Activated CD4-positive, alpha-beta T cell treated with anti-CD3 and anti-CD28 coated beads for 48 hours (primary cell): ENCODE results near the gene SMTN.

Experiments
- DNase-seq: peaks from one replicate; pipeline ENCODE4 v3.0.0-alpha.2; 2020

SMTN gene

DNA sequence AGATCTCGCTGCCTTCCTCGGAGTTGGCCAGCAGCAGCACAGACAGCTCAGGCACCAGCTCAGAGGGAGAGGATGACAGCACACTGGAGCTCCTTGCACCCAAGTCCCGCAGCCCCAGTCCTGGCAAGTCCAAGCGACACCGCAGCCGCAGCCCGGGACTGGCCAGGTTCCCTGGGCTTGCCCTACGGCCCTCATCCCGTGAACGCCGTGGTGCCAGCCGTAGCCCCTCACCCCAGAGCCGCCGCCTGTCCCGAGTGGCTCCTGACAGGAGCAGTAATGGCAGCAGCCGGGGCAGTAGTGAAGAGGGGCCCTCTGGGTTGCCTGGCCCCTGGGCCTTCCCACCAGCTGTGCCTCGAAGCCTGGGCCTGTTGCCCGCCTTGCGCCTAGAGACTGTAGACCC lies 52.8 kb downstream of the SMTN start:
- DNase-seq = no peak

DNA sequence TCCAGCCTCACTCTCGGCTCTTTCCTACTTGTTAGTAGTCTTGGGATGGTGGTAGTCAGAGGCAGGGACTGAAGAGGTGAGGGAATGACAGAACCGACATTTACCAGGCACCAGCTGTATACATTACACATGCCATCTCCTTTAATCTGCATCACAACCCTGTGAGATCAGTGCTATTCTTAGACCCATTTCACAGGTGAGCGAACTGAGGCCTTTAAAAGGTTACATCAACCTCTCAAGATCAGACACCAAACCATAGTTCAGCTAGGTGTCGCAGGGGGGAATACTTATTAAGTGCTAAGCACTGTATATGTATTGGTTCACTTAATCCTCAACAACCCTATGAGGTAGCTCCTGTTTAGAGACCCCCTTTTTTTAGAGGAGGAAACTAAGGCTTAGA lies 53.6 kb downstream of the SMTN start:
- no peak for DNase-seq

DNA sequence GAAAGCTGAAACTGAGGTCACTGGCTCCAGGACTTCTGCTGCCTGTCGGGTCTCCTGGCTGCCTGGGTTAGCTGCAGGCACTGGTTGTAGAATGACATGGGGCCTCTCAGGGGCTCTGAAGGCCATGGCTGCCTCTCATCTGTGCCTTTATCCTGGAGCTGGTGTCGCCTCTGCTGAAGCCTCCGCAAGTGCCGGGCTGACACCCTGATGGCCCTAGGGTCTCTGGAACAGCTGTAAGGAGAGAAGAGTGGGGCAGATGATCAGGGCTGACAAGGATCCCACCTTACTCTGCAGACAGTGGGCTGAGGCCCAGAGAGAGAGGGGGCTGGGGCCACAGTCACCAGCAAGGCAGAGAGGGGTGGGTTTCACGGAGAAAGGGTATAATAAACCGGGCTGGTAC lies 54.6 kb downstream of the SMTN start:
- no peak for DNase-seq

DNA sequence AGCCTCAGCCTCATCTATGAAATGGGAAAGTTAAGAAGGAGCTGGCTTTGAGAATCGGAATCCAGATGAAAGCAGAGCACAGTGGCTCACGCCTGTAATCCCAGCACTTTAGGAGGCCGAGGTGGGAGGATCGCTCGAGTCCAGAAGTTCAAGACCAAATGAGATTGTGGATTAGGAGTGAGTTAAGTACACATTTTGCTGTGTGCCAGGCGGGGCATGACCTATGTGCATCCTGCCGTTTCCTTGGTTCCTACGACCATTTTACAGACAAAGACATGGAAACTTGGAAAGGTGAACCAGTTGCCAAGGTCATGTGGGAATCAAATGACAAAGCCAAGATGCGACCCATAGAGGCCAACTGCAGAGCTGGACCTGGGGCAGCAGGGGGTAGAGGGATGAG lies 55.0 kb downstream of the SMTN start:
- no peak for DNase-seq

DNA sequence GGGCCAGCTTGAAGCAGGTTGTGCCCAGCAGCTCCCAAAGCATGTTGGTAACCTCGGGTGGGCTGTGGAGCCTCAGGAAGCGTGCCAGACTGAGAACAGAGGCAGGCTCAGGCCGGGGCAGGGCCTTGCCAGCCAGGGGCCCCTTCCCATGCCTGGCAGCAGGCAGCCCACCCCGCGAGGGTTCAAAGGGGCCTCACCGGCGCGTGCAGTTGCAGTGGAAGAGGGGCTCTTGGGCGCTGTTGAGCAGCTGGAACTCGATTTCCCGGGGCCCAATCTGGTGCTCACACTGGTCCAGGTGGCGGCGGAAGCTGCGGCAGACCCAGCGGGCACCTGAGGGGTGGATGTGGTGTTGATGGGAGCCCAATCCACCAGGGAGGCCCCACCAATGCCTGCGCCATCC lies 55.6 kb downstream of the SMTN start:
- no peak for DNase-seq

DNA sequence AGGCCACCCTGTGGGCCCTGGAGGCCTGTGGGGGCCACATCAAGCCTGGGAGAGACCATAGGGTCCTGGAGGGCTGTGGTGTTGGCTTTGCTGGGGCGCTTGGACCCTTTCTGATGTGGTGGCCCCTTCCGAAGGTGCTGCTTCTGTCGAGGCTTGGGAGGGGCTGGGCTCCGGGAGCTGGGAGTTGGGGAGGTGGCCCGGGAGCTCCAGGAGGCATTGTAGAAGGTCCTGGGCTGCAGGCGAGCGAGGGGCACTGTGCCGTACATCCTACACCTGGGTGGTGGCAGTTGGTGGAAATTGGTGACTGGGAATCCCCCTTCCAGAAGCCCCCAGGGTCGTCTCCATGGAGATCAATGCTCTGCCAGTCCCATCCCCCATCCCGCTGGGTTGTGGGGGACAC lies 56.6 kb downstream of the SMTN start:
- DNase-seq = no peak

DNA sequence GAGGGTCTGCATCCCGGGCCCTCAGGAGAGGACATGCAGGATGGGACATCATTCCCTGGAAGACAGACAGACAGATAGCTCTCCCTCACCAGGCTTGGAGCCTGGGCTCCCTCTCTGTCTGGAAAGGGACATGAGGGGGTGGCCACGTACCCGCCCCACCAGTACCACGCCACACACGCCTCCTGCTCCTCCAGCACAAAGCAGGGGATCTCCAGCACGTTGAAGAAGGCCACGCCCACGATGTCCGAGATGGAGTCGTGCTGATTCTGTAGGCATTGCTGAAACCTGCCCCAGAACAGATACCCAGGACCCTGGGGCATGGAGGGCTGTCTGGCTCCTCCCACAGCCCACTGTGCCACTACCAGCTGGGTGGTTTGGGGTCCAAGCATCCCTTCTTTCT lies 57.0 kb downstream of the SMTN start:
- DNase-seq = no peak

DNA sequence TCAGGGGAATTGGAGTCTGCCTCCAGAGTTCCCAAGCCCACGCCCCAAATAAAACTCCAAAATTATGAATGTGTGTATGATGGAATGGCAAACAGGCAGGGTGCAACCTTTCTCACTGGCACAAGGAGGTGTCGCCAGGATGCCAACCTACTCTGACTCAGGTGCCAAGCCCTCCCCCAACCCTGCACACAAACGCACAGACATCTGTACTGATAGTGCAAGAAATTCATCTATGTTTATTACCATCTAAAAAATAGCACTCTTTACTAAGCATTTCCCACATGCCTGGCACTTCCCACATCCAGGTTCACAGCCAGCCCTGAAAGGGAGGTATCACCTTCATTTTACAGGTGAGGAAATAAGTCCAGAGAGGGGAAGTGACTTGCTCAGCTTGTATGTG lies 57.9 kb downstream of the SMTN start:
- no peak for DNase-seq

DNA sequence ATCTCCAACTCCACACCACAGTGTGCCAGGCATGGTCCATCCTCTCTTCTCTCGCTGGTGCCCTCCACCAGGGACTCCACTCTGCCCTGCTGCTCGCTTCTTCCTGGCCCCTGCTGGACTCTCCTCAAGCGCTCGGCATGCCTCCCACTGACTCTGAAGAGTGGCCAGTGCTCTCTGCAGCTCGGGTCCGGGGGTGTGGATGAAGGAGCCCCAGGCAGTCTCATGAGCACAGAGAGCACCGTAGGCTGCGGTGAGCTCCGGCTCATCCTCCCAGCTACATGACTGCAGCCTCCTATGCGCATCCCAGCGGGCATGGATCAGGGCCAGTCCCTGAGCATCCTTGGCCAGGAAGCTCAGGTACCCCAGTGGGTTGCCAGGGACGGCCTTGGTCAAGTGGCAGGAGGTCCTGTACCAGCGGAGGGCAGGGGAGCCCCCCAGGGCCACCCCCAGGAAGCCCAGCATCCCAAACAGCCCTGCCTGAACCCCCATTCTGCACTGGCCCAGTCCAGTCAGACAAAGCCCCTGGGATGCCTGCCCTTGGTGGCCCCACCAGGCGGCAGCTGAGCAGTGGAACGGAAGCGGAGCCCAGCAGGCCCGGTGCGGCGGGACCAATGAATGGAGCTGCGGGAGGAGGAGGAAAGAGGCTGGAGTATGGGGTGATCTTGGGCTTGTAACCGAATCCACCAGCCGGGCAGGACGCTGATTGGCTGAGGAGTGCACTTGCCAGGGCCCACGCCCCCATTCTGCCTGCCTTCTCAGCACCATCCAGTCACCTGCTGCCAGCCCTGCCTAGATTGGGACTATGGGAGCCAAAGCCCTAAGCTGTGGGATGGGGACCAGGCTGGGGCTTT lies 59.0 kb downstream of the SMTN start, which contains the start of gene PLA2G3:
TSS of gene PLA2G3 (minus strand) at position 643 of the 851 bp plus-strand sequence. CDS start at position 489, 154 bp downstream.
- DNase-seq = no peak

DNA sequence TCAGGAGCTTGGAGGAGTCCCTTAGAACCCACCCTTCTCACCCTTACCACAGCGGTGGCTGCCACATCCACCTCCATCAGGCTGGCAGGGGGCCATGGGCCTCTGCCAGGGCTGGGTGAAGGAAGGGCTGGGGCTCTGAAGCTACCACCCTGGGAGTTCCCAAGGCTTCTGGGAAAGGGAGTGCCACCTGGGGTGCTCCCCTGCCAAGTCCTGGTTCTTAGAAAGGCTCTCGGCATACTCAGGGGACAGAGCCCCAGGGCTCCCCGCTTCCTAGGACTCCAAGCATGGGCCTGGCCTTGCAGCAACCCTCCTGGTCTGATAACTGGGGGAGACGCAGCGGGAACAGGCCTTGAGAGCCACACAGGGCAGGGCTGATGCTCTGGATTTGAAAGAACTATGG lies 59.6 kb downstream of the SMTN start:
- DNase-seq = no peak

DNA sequence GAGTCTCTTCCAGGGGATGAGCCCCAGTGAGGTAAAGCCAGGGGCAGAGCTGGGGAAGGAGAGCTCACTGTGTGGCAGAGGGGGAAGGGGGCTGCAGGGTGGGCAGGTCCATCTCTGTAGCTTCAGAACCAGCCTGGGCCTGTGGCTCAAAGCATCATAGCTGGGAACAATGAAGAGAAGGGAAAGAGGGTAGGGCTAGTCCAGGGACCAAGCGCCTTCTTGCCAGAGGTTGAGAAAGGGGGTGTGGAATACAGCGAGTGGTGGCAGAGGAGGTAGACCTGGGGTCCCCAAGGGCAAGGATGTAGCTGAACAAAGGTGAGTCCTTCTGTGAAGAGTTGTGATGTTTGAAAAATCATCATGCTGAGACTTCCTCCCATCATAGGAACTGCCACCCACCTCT lies 60.4 kb downstream of the SMTN start:
- no peak for DNase-seq

DNA sequence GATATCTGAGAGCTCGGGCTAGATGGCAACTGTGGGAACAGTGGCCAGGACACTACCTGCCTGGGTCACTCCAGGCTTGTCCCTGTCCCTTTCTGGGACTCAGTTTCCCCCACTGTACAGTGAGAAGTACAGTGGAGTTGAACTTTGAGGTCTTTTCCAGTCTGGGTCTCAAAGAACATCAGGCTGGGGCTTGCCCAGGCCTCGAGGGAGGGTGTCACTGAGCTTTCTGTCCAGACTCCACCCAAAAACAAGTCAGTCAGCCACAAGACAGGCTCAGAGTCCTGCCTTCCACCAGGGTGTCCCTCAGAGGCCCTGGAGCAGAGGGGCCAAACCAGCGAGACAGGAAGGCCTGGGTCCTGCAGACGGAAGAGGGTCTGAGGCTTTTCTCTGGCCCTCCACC lies 61.2 kb downstream of the SMTN start:
- no peak for DNase-seq

DNA sequence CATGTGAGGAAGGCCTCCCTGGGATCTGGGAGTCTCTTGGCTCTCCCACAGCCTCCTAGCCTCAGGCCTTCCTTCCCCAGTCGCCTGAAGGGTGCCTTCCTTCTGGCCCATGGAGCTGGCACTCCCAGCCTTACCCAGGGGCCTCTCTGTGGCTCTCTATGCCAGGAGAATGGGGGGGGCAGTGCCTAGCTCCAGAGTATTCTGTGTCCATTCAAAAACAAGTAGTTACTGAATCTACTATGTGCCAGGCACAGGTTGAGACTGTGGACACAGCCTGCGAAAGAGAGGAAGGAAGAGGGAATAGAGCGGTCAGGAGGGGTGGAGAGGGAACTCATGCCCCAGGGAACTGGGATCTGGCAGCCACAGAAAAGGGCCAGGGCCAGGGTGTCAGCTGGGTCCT lies 61.9 kb downstream of the SMTN start:
- DNase-seq = no peak

DNA sequence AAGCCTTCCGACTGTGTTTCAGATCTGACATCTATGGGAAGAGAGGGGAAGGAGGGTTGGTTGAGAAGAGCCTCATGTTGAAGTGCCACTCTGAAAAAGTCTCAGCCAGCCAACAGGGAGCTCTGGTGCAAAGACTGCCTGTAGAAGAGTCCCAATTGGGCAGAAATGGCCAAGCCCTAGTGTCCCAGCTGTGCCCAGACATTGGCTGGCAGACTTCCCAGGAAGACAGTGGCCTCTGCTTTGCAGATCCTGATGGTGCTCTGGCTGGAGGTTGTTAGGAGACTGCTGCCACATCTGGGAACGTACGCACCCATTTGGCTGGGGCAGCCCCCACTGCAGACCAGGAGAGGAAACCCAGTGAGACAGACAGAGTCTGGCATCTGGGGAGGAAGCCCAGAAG lies 62.4 kb downstream of the SMTN start:
- DNase-seq = no peak

DNA sequence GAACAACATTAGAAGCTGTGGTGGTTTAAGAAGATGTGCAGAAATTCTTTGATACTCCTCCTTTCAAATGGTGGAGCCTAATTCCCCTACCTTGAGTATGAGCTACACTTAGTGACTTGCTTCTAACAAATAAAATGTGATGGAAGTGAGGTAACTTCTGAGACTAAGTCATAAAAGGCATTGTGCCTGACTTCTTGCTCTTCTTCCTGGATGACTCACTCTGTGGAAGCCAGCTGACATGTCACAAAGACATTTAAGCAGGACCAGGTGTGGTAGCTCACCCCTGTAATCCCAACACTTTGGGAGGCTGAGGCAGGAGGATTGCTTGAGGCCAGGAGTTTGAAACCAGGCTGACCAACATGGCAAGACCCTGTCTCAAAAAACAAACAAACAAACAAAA lies 63.1 kb downstream of the SMTN start:
- DNase-seq = no peak

DNA sequence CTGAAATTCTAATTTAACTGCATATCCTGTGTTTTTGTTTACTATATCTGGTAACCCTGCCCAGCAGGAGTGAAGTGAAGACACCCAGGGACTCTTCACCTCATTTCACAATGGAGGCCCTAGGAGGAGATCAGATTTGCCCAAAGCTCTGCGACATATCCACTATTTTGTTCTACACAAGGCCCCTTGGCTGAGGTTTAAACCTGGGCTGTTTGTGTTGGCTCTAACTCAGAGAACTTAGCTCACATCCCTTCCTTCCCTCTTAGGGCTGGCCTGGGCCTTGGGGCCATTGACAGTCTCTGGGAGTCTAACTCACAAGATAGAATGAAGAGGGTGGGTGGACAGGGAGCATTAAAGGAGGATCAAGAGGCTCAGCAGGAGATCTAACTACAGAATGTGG lies 67.4 kb downstream of the SMTN start:
- no peak for DNase-seq

DNA sequence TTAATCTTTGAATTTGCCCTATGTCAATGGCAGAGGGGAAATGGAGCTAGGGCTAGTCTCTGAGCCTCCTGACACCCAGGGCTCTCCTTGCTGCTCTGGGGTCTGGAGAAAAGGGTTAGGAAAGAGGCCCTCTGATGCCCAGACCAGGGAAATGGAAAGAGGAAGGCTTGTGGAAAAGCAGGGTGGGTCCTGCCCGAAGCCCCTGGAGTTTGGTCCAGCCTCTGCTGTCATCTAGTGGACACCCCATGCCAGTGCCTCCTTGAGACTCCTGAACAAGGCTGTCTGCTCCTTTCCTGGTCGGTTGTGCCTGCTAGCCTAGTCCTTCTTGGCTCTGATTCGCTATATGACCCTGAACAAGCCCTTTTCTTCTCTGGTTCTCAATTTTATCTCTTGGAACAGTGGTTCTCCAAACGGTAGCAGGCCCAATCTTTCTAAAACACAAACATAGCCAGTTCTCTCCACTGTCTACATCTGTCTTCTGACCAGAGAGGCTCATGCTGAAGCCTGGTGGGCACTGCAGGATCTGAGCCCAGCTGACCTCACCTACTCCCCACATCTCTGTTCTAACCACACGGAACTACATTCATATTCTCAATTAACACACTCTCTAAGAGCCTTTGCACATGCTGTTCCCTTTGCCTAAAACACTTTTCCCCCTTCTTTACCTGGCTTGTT lies 68.0 kb downstream of the SMTN start:
- peak; percentile 52 for DNase-seq

DNA sequence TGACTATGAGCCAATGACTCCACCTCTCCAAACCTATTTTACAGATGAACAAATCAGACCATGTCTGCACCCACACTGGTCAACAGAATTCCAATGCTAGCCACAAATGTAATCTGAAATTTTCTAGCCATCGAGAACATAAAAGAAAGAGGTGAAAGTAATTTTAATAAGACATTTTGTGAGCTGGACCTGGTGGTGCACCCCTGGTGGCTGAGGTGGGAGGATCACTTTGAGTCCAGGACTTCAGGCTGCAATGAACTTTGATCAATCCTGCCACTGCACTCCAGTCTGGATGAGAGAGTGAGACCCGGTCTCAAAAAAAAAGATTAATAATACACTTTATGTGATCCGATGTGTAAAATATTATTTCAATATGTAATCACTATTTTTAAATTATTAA lies 69.5 kb downstream of the SMTN start:
- no peak for DNase-seq

DNA sequence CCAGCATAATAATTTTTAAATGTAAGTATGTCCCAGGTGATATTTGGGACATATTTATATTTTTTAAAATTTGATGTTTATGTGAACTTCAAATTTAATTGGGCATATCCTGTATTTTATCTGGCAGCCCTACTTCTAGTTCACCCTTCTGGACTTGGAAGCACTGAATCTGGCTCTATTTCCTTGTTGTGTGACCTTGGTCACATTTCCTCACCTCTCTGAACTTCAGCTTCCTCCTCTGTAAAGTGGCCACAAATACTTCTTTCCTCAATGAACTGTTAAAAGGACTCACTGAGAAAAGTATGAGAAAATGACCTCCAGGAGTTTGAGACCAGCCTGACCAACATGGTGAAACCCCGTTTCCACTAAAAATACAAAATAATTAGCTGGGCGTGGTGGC lies 70.8 kb downstream of the SMTN start:
- no peak for DNase-seq

DNA sequence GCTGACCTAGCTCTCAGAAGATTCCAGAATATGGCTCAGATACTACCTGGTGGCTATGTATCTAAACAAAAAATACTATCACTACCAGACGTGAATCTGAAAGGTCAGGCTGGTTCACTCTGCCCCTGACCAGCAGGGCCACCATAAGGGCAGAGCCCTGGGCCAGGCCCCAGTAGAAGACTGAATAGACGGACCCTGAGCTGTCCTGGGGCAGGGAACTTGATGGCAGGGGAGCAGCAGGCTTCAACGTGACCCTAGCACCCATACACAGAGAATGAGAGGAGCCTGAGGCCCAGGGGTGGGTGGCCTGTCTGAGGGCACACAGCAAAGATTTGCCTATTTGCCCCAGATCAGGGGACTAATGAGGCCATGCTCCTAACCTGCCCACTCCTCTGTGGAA lies 72.2 kb downstream of the SMTN start:
- no peak for DNase-seq
